HEK293T (cell line): ENCODE data around the gene ELL.

Source experiments
- CTCF ChIA-PET: fragments of 350-600 bp; formaldehyde crosslinking; extraction: SDS; loops from one replicate; lab custom pipeline; 2021; ENCODE audit warnings: antibody characterized with exemption, inconsistent platforms; lab: Yijun Ruan, JAX
- POLR2A ChIA-PET: fragments of 350-600 bp; formaldehyde crosslinking; extraction: SDS; loops from one replicate; lab custom pipeline; 2020; ENCODE audit warnings: antibody characterized with exemption, inconsistent platforms; lab: Yijun Ruan, JAX
- DNase-seq: peaks from one replicate; pipeline ENCODE4 v3.0.0; 2012; ENCODE audit warnings: mixed read lengths; ENCODE audit errors: extremely low spot score
- ARNT ChIP-seq: fragments of 450-650 bp; IDR thresholded peaks from 2 replicates; pipeline ENCODE4 v1.6.1; 2017; ENCODE audit warnings: mild to moderate bottlenecking
- BHLHE40 ChIP-seq: fragments of 450-650 bp; IDR thresholded peaks from 2 replicates; pipeline ENCODE4 v1.6.1; 2016; ENCODE audit warnings: mild to moderate bottlenecking, moderate library complexity, borderline replicate concordance
- CTBP1 ChIP-seq: fragments of 450-650 bp; IDR thresholded peaks from 2 replicates; pipeline ENCODE4 v1.6.1; 2016; ENCODE audit warnings: borderline replicate concordance
- ELF4 ChIP-seq: fragments of 450-650 bp; IDR thresholded peaks from 2 replicates; pipeline ENCODE4 v1.6.1; 2017; ENCODE audit warnings: antibody characterized with exemption
- FOXA1 ChIP-seq: fragments of 450-650 bp; IDR thresholded peaks from 2 replicates; pipeline ENCODE4 v1.6.1; 2016; ENCODE audit warnings: mild to moderate bottlenecking
- FOXK2 ChIP-seq: fragments of 450-650 bp; IDR thresholded peaks from 2 replicates; pipeline ENCODE4 v1.6.1; 2016; ENCODE audit warnings: mild to moderate bottlenecking
- FOXM1 ChIP-seq: fragments of 450-650 bp; IDR thresholded peaks from 2 replicates; pipeline ENCODE4 v1.6.1; 2017; ENCODE audit warnings: mild to moderate bottlenecking, borderline replicate concordance
- HDGF ChIP-seq: fragments of 450-650 bp; IDR thresholded peaks from 2 replicates; pipeline ENCODE4 v1.6.1; 2017; ENCODE audit warnings: antibody characterized with exemption, borderline replicate concordance
- L3MBTL2 ChIP-seq: fragments of 450-650 bp; conservative IDR thresholded peaks from 2 replicates; pipeline ENCODE4 v1.6.1; 2016; ENCODE audit warnings: mild to moderate bottlenecking
- LEF1 ChIP-seq: fragments of 450-650 bp; IDR thresholded peaks from 2 replicates; pipeline ENCODE4 v1.6.1; 2017; ENCODE audit warnings: mild to moderate bottlenecking, borderline replicate concordance
- NFRKB ChIP-seq: fragments of 450-650 bp; IDR thresholded peaks from 2 replicates; pipeline ENCODE4 v1.6.1; 2016; ENCODE audit warnings: mild to moderate bottlenecking, moderate library complexity
- PKNOX1 ChIP-seq: fragments of 450-650 bp; IDR thresholded peaks from 2 replicates; pipeline ENCODE4 v1.6.1; 2016
- SP1 ChIP-seq: fragments of 450-650 bp; IDR thresholded peaks from 2 replicates; pipeline ENCODE4 v1.6.1; 2017
- SUZ12 ChIP-seq: fragments of 450-650 bp; IDR thresholded peaks from 2 replicates; pipeline ENCODE4 v1.6.1; 2016; ENCODE audit warnings: mild to moderate bottlenecking
- TARDBP ChIP-seq: fragments of 450-650 bp; IDR thresholded peaks from 2 replicates; pipeline ENCODE4 v1.6.1; 2016
- ZNF384 ChIP-seq: fragments of 450-650 bp; IDR thresholded peaks from 2 replicates; pipeline ENCODE4 v1.6.1; 2016

Gene ELL

GRCh38 chr19:18520848-18521691 lies 800 bp downstream of the ELL start:
- TF ChIP-seq ELF4, result no peak
- no peak for TF ChIP-seq SUZ12
- no peak for TF ChIP-seq HDGF
- no peak for TF ChIP-seq TARDBP
- no peak for TF ChIP-seq PKNOX1
- TF ChIP-seq NFRKB, result no peak
- no peak for TF ChIP-seq CTBP1
- TF ChIP-seq BHLHE40, result no peak
- CTCF ChIA-PET, result interaction anchor here (0.5 to 2.3 kb wide), 8 partner anchors 11 to 307 kb away, joined by 3 to 6 read pairs (median 4); no protein-coding TSS in a partner anchor
- DNase-seq, result no peak
- POLR2A ChIA-PET, result interaction anchor here (0.6 to 1.9 kb wide), 9 partner anchors 9 to 68 kb away, joined by 3 to 11 read pairs (median 6); partner anchors contain the start of genes FKBP8 and UBA52

GRCh38 chr19:18519962-18520847 lies 1.7 kb downstream of the ELL start:
- peak; percentile 53 for DNase-seq
- ChIA-PET POLR2A (interaction anchor here (0.8 to 1.9 kb wide), 6 partner anchors 8 to 51 kb away, joined by 3 to 11 read pairs (median 4); partner anchors contain the start of gene UBA52), CTCF (interaction anchor here (0.6 to 2.3 kb wide), 11 partner anchors 10 to 491 kb away, joined by 3 to 6 read pairs (median 4); no protein-coding TSS in a partner anchor)
- TF ChIP-seq ELF4 (no peak), HDGF (no peak), ZNF384 (0 out of 2 replicates have a peak, but pooled peaks have one; percentile 17), L3MBTL2 (no peak)

GRCh38 chr19:18518639-18519038 lies 3.2 kb downstream of the ELL start:
- TF ChIP-seq SP1 (no peak), CTBP1 (no peak), FOXK2 (no peak), LEF1 (no peak), PKNOX1 (no peak), ELF4 (no peak), SUZ12 (no peak), FOXA1 (no peak), HDGF (no peak), FOXM1 (no peak), ARNT (no peak), L3MBTL2 (no peak), NFRKB (no peak), BHLHE40 (no peak), ZNF384 (no peak), TARDBP (no peak)
- DNase-seq, result no peak
- POLR2A ChIA-PET, result interaction anchor here (1.4 kb wide), 1 partner anchor 70 kb away, joined by 4 read pairs; the partner anchor contains the start of gene REX1BD
- CTCF ChIA-PET, result no interaction called here

GRCh38 chr19:18517606-18518005 lies 4.3 kb downstream of the ELL start:
- POLR2A ChIA-PET, result no interaction called here
- no peak for TF ChIP-seq LEF1
- no peak for TF ChIP-seq FOXA1
- TF ChIP-seq ELF4, result no peak
- TF ChIP-seq NFRKB, result no peak
- TF ChIP-seq FOXM1, result no peak
- no peak for DNase-seq
- CTCF ChIA-PET, result interaction anchor here (0.7 to 1.1 kb wide), 3 partner anchors 13 to 129 kb away, joined by 3 to 4 read pairs (median 3); no protein-coding TSS in a partner anchor

DNA sequence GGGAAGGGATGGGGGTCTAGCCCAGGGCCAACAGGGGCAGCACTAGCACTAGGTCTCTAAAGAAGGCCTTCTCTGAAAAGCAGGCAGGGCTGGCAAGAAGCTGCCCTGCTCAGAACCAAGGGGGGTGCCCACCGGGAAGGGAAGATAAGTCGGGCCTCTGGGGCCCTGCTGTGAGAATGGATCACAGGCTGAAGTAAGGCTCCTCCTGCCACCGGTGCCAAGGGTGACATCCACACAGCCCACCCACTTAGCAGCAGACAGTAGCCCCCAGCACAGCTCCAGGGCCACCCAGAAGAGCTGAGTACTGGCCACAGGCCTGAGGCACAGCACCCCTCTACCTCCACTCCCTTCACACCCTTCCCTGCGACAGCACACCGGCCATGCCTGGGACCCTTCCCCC lies 5.9 kb downstream of the ELL start:
- ChIA-PET POLR2A (interaction anchor here (0.6 to 1.1 kb wide), 2 partner anchors 42 to 54 kb away, joined by 3 to 4 read pairs; partner anchors contain the start of gene KXD1), CTCF (interaction anchor here (0.9 kb wide), 1 partner anchor 27 kb away, joined by 3 read pairs; no protein-coding TSS in a partner anchor)
- TF ChIP-seq BHLHE40 (no peak), FOXA1 (no peak), HDGF (no peak), L3MBTL2 (no peak), PKNOX1 (no peak), FOXK2 (no peak), LEF1 (no peak), ARNT (no peak), TARDBP (no peak)
- no peak for DNase-seq
